Right renal cortex interstitium (tissue), 3 donors: Measurements from ENCODE around the gene SPATA31D4. TPM values are rescaled to one million over a fixed set of nuclear protein-coding genes. Genes with fewer than 3 reads are reported as not detected.

ENCODE experiments used
- DNase-seq, 3 donors: peaks; one replicate each; pipeline ENCODE4 v3.0.0-alpha.2; 2013; ENCODE audit warnings: low read depth in 3 of 3, low spot score in 2 of 3
- polyA plus RNA-seq, 3 donors: library from polyadenylated mRNA; unstranded; fragments of 120-200 nt; gene quantifications; one replicate each; pipeline ENCODE4 v1.2.1, GENCODE V29; 2013; ENCODE audit not compliant: insufficient read length in 3 of 3

SPATA31D4 gene
- polyA plus RNA-seq, 3 donors = not detected

DNA sequence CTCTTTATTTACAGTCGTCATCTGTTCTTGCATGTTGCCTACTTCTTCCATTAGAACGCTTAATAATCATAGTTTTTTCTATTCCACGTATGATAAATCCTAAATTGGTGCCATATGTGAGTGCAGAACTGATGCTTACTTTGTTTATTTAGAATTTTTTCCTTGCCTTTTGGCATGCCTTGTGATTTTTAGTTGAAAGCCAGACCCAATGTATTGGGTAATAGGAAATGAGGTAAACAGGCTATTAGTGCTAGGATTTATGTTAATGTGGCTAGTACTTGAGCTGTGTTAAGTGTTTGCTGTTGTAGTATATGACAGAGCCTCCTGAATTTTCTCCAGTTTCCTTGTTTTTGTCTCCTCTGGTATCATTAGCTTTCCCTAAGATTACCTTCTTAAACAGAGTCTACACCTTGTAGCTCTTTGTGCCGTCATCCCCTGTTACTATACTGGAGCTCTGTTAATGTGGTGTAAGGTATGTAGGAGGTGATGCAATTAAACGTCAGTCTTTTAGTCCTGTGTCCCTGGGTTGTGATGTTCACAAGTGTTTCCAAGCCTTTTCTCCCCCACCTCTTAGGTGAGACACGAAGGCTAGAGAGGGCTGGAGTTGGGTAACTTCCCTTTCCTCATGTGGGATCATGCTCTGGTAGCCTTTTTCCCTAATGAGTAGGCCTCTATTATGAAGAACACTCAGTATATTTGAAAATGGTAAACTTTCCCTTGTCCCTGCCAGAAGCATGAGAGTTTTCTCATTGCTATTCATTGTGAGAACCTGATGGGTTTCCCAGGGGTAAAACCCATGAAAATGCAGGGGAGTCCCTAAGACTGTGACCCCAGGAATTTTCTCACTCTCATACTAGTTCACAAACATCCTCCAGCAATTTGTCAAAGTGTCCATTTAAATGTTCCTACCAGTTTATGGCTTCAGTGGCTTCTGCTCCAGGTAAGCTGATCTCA, 36.3 kb downstream of the SPATA31D4 start:
- DNase-seq = no peak

DNA sequence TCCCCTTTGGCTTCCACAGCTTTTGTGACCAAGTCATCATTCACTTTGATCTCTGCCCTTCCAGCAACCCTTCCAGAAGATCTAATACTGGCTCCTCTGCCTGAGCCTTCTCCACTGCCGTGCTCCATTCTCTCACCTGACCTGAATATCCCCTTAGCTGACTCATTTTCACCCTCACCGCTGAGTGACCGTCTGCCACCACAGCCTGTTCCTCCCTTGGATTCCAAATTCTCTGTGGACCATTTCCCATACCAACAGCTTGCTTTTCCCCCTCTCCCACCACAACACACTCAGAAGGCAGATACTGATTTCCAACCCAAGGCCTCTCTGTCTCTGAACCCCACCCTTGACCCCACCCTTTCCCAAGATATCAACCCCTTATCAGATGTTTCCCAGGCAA, 39.8 kb downstream of the SPATA31D4 start:
- no peak for DNase-seq

GRCh38 chr9:81969971-81970370, 41.7 kb downstream of the SPATA31D4 start:
- no peak for DNase-seq

GRCh38 chr9:81971727-81972126, 43.5 kb downstream of the SPATA31D4 start:
- no peak for DNase-seq

DNA sequence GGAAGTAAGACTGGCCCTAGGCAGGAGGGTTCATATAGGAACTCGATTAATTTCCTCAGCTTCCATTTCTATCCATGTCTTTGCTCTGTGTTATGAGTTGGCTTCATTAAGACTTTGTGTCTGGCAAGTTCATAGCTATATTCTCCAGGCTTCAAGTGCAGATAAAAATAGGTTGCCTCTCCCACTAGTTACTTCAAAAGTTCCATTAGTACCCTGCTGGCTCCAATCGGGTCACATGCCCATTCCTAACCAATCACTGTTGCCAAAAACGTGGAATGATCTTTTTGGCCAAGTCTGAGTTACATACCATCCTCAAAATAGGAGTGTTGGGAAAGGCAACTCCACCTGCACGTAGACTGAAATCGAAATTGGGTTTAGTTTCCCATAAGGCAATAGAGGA, 46.5 kb downstream of the SPATA31D4 start:
- DNase-seq = no peak

DNA sequence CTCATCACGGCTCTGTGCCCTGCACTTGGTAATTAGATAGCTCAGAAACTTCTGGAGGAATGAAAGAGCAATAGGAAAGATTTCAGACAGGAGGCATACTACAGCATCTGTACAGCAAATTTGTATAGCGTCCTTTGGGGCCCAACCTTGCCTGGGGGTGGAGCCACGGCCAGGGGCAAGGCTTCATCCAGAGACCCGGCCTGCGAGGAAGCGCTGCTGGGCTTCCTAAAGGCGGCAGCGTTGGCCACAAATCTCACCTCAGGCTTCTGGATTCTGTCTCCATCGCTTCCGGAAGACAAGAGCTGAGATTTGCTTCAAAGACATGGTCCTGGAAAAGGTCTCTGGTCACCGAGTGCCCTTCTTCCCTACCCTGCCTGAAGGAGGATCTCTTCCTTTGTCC, 48.1 kb downstream of the SPATA31D4 start:
- DNase-seq = no peak

DNA sequence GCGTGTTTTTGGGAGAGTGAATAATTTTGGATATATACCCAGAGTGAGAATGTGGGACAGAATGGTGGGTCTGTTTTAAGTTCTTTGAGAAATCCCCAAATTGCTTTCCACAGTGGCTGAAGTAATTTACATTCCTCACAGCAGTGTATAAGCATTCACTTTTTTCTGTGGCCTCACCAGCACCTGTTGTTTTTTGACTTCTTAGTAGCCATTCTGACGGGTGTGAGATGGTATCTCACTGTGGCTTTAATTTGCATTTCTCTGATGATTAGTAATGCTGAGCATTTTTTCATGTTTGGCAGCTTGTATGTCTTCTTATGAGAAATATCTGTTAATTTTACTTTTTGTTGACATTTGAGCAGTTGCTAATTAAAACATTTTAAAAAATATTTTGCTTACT, 51.0 kb downstream of the SPATA31D4 start:
- DNase-seq = no peak

DNA sequence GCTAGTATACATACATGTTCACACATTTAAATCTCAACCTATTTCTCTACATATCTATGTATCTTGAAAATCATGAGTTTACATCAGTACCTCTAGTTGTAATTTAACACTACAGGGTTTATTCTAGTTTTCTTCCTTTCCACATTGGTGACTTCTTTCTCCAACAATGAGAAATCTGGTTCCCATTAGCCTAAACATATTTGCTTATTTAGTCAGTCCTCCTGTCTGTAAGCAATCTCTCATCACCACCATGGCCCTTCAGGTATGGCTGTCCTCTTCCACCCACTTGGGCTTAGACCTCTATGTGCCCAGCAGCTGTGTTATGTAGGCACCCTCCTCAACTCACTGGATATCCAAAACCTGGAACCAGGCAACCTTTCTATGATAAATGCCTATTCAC, 52.3 kb downstream of the SPATA31D4 start:
- DNase-seq = no peak

GRCh38 chr9:81981883-81982282, 53.7 kb downstream of the SPATA31D4 start:
- DNase-seq = no peak

Other genes with a start within 250 kb of the SPATA31D4 start
- gene TLE1, start 238.9 kb upstream of the SPATA31D4 start, polyA plus RNA-seq = 10 to 100 TPM; 64.8 to 69.2 (median 65.4) TPM
- not detected for gene SPATA31D3, start 15.1 kb downstream of the SPATA31D4 start, polyA plus RNA-seq
- not detected for gene SPATA31D1, start 60.3 kb downstream of the SPATA31D4 start, polyA plus RNA-seq